22Rv1 (cell line): ENCODE data around the gene RNF181.

ENCODE experiments used
- CTCF ChIP-seq: fragments of 450-650 bp; IDR thresholded peaks from 2 replicates; pipeline ENCODE4 v1.5.1; 2017; ENCODE audit warnings: mild to moderate bottlenecking
- ZFX ChIP-seq: fragments of 450-650 bp; IDR thresholded peaks from 2 replicates; pipeline ENCODE4 v1.6.1; 2017; ENCODE audit warnings: antibody characterized with exemption, borderline replicate concordance

- TF ChIP-seq CTCF (no peak), ZFX (no peak)
These were observed 10.5 kb downstream of the RNF181 start for GRCh38 chr2:85606116-85606455.
